ENCODE measurements around the gene IL15RA. TPM values are rescaled to one million over a fixed set of nuclear protein-coding genes. Genes with fewer than 3 reads are reported as not detected.
"Not testable (repeated sequence)": the region's sequence is repeated elsewhere in the genome, so short reads cannot be mapped to it uniquely, and the experiment has no call there.

The IL15RA gene
- total RNA-seq, 1 donor from 2014 or later: 9.6 TPM

DNA sequence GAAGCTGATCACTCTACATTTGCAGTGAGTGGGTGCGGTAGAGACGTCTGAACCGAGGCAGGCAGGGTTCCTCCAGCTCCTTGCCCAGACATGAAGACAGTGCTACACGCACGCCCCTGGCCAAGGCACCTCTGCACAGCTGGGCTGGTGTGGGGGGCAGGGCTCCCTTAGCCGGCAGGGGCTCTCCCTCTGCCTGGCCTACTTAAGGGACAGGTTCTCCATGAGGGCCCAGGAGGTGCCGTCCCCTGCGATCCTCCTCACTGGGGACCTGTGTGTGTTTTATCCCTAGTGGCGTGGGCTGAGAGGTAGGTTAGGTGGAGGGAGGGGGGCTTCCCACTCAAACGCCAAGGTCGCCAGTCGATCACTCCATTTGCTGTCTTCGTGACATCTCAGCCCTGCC, 35.3 kb downstream of the IL15RA start:
- ATAC-seq (no peak), DNase-seq (ENCODE audit: low spot score) (no peak)

GRCh38 chr10:5941579-5941978, 35.8 kb downstream of the IL15RA start:
- no peak for ATAC-seq
- DNase-seq (ENCODE audit: low spot score): no peak
- intact Hi-C loops (cut with DNase I): no loop called here

More for the DNA sequence above, 35.3 kb downstream of the IL15RA start:
- intact Hi-C loops (cut with DNase I): no loop called here

DNA sequence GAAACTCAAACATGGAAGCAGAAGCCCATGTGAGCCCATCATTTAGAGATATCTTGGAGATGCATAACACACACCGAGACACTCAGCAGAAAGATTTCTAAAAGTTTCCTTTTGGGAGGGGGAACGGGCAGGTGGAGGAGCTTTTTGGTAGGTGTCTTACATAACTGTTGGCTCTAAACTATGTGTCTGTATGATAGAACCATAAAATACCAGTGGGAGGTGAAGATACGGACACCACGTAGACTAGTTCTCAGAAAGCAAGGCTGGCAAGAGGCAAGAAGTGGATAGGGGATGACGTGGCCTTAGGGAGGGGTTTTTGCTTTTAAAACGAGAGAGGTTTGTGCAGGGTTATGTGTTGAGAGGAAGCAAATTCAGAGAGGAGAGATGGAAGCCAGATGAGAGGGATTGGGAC, 36.5 kb downstream of the IL15RA start:
- ATAC-seq: no peak
- DNase-seq (ENCODE audit: low spot score): no peak
- intact Hi-C loops (cut with DNase I): no loop called here

GRCh38 chr10:5938291-5938690, 39.1 kb downstream of the IL15RA start:
- ATAC-seq: no peak
- intact Hi-C loops (cut with DNase I): no loop called here
- DNase-seq (ENCODE audit: low spot score): no peak

DNA sequence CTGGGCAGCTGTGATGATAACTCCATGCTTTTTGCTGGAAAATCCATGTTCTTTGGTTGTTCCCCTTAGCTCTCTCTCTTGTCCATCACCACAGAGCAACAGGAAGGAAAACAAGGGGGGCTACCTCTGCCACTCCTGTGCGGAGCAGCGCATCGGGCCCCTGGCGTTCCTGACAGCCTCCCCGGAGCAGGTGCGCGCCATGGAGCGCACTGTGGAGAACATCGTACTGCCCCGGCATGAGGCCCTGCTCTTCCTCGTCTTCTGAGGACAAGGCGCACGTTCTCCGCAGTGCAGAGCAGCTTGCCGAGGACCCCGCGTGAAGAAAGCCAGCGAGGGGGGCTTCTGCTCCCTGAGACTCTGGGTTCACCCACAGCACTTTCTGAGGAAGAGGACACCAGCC, 40.3 kb downstream of the IL15RA start:
- DNase-seq (ENCODE audit: low spot score) (no peak), ATAC-seq (no peak)
- intact Hi-C loops (cut with DNase I): no loop called here

- ATAC-seq (no peak), DNase-seq (ENCODE audit: low spot score) (no peak)
- intact Hi-C loops (cut with DNase I): no loop called here
These were observed 41.7 kb downstream of the IL15RA start for GRCh38 chr10:5935628-5936027.

DNA sequence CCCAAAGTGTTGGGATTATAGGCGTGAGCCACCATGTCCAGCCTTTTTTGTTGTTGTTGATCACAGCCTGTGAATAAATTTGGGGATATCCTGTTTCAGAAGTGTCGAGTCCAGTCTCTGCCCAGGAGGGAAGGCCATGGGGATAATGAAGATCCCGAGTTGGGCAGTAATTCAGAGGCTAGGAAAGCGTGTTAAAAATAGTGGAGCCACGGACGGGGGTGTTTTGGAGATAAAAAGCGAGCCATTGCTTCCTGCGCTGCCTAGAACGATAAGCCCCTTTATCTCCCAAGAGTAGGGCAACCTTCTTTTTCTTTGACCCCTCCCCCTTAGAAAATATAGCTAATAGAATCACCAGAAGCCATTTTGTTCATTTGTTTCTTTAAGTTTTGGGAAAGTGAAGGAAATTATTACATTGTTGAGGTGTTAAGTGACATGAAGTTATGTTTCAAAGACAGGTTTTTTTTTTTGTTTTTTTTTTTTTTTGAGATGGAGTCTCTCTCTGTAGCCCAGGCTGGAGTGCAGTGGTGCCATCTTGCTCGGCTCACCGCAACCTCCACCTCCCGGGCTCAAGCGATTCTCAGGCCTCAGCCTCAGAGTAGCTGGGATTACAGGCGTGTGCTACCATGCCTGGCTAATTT, 43.3 kb downstream of the IL15RA start:
- DNase-seq (ENCODE audit: low spot score): no peak
- intact Hi-C loops (cut with DNase I): no loop called here
- ATAC-seq: no peak

DNA sequence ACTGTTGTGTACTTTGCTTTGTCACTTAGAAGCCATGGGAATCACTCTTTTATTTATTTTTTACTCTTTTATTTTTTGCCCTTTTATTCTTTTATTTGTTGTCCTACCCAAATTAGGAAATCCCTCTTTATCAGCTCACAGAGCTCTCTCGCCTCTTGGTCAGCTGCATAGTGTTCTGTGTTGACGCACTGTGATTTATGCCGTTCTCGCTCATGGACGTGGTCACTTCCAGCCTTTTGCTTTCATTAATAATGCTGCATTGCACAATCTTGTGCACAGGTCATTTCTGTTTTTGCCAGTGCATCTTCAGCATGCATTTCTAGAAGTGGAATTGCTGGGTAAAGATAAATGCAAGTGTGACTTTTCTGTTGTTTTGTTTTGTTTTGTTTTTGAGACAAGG, 45.0 kb downstream of the IL15RA start:
- intact Hi-C loops (cut with DNase I): no loop called here
- DNase-seq (ENCODE audit: low spot score): no peak
- ATAC-seq: peak; percentile 47

GRCh38 chr10:5930272-5930671, 47.1 kb downstream of the IL15RA start:
- intact Hi-C loops (cut with DNase I): no loop called here
- ATAC-seq: no peak

GRCh38 chr10:5929442-5929841, 47.9 kb downstream of the IL15RA start:
- intact Hi-C loops (cut with DNase I): no loop called here
- peak; percentile 38 for ATAC-seq
- no peak for DNase-seq (ENCODE audit: low spot score)

More at GRCh38 chr10:5930272-5930671, 47.1 kb downstream of the IL15RA start:
- no peak for DNase-seq (ENCODE audit: low spot score)

DNA sequence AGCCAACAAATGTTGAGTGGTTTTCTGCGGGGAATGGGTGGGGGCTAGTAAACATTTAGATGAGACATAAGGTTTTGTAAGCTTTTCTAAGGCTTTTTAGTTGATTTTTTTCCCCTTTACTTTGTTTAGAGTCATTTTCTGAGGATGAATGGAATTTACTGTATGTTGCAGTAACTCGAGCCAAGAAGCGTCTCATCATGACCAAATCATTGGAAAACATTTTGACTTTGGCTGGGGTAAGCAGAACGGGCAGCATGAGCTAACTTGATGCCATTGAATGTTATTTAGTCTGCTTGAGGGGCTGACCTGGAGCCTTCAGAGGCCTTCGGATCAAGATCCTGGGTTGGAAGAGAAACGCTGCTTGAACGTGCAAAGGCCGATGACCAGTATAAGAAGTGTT, 50.0 kb downstream of the IL15RA start:
- intact Hi-C loops (cut with DNase I): no loop called here
- no peak for DNase-seq (ENCODE audit: low spot score)
- ATAC-seq: no peak

DNA sequence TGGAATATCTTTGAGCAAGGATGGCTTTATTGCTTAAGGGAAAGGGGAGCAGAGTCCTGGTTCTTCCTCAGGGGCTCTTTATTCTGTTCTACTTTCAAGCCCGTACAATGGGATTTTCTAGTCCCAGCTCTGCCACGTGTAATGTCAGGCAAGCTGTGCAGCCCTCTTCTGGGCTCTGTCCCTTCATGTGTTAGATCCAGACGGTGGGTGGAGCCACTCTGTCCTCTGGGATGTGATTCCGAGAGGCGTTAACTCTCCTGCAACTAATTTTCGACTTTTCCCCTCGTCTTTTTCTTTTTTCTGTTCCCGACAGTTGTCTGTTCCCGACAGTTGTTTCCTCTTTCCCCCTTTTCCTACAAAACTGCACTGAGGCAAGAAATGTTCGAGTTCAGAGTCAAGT, 52.5 kb downstream of the IL15RA start:
- intact Hi-C loops (cut with DNase I): no loop called here
- DNase-seq (ENCODE audit: low spot score) (no peak), ATAC-seq (no peak)

GRCh38 chr10:5921746-5922145, 55.6 kb downstream of the IL15RA start:
- no peak for ATAC-seq
- DNase-seq (ENCODE audit: low spot score): no peak
- intact Hi-C loops (cut with DNase I): no loop called here

GRCh38 chr10:5919568-5919967, 57.8 kb downstream of the IL15RA start:
- intact Hi-C loops (cut with DNase I): no loop called here
- no peak for ATAC-seq
- DNase-seq (ENCODE audit: low spot score): no peak

DNA sequence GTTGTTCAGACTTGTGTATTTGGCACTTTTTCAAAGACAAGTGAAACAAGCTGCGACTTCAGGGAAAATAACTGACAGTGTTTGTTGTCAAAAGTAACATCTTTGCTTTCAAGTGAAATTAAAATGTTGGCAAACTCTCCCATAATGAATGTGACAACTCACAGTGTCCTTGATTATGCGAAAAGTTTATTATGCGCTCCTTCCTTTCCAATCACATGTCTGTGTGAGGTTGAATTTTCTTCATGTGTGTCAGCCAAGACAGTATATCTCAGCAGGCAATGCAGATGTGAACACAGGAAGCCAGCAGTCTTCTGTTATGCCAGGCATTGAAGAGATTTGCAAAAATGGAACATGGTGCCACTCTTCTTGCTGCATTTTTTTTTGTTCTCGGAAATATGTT, 58.6 kb downstream of the IL15RA start:
- DNase-seq (ENCODE audit: low spot score) (no peak), ATAC-seq (no peak)
- intact Hi-C loops (cut with DNase I): no loop called here

DNA sequence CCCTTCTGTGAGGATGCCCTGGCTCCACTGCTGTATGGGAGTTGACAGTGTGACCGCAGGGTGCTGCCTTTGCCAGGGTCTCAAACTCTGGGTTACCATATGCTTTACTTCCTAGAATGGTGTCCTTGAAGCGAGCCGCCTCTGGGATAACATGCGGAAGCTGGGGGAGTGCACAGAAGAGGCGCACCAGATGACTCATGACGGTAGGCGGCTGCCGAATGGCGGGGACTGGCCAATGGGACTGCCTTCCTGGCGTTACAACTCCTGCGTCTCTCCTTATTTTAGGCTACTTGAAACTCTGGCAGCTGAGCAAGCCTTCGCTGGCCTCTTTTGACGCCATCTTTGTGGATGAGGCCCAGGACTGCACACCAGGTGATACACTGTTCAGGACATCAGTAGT, 60.0 kb downstream of the IL15RA start:
- intact Hi-C loops (cut with DNase I): no loop called here
- DNase-seq (ENCODE audit: low spot score) (no peak), ATAC-seq (no peak)

DNA sequence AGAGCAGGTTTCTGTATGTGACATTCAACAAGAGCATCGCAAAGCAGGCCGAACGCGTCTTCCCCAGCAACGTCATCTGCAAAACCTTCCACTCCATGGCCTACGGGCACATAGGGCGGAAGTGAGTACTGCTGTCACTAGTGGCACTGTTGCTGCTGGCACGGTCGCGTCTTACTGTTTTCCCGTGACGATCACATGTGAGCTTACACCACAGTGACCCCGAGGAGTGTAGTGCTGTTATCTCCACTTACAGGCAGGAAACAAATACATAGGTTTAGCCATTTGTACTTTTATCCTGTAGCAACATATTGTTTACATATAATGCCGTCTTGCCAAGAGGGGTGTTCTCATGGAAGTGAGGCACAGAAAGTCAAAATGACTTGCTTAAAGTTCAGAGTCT, 61.9 kb downstream of the IL15RA start:
- no peak for ATAC-seq
- intact Hi-C loops (cut with DNase I): no loop called here
- DNase-seq (ENCODE audit: low spot score): no peak

DNA sequence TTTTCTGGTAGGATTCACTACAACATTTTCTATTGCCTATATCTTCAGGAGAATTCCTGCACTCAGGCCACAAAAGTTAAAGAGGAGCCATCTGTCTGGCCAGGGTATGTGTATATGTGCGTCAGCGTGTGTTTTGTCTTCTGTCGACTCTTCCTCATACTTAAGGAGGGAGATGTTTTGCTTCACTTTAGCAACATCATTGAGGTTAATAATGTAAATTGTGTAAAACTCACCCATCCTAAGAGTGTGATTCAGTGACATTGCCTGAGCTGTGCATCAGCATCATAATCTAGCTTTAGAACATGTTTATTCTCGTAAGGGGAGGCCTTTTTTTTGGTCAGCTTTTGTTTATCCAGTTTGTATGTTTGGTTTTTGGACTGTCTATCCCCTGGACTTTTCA, 63.6 kb downstream of the IL15RA start:
- DNase-seq (ENCODE audit: low spot score) (no peak), ATAC-seq (no peak)
- intact Hi-C loops (cut with DNase I): no loop called here

DNA sequence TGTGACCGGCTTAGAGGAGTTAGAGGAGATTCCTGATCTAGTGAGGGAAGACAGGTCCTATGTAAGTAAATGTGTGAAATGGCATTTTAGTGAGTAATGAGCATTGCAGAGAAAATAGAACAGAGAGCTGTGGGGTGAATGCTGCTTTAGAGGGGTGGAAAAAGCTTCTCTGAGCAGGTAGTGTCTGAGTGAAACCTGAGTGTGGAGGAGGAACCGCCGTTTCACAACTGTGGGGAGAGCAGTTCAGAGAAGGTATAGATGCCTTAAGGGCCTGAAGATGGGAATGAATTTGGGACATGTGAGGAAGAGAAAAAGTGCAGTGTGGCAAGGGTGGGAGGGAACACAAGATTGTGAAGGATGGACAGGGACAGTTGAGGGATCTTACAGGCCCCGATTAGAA, 65.7 kb downstream of the IL15RA start:
- intact Hi-C loops (cut with DNase I): no loop called here
- no peak for ATAC-seq
- peak; percentile 1 for DNase-seq (ENCODE audit: low spot score)

GRCh38 chr10:5910323-5911100, 66.8 kb downstream of the IL15RA start:
- no peak for DNase-seq (ENCODE audit: low spot score)
- intact Hi-C loops (cut with DNase I): no loop called here
- no peak for ATAC-seq

GRCh38 chr10:5908676-5909075, 68.7 kb downstream of the IL15RA start:
- ATAC-seq; DNase-seq (ENCODE audit: low spot score); intact Hi-C loops (cut with DNase I): not testable (repeated sequence)
